PC-3 (cell line): Measurements from ENCODE around the gene PEX11B. TPM values are rescaled to one million over a fixed set of nuclear protein-coding genes. Genes with fewer than 3 reads are reported as not detected.

Source experiments
- ATAC-seq: fragments of 200-7000 bp; cut with Tn5 transposase; 2 replicates; pipeline ENCODE4 v1.9.1; 2020; ENCODE audit warnings: mild to moderate bottlenecking, moderate library complexity
- BruUV-seq: library from RNA; stranded (reverse); fragments of 400-500 nt; replicated peaks from 2 replicates; lab custom pipeline; 2021; lab: Mats Ljungman, UMichigan
- CTCF ChIA-PET: fragments of 300-600 bp; sonication (Branson Sonifier 250); formaldehyde crosslinking; loops from one replicate; lab custom pipeline; 2022; ENCODE audit warnings: antibody characterized with exemption; lab: Charles Lee
- POLR2A ChIA-PET: fragments of 300-600 bp; sonication (Branson Sonifier 250); formaldehyde crosslinking; loops from one replicate; lab custom pipeline; 2022; ENCODE audit warnings: antibody characterized with exemption; ENCODE audit not compliant: unreplicated experiment; lab: Charles Lee
- DNase-seq: peaks from one replicate; pipeline ENCODE4 v3.0.0-alpha.2; 2015
- H2AFZ ChIP-seq: fragments of 300-600 bp; sonication (generic); 2 replicates; pipeline ENCODE4 v1.6.0; 2016; ENCODE audit warnings: antibody characterized with exemption, low read length
- H3F3A ChIP-seq: fragments of 300-600 bp; sonication (generic); one replicate; pipeline ENCODE4 v1.6.0; 2017; ENCODE audit warnings: antibody characterized with exemption, low read length, control low read depth, mild to moderate bottlenecking; ENCODE audit not compliant: unreplicated experiment
- H3K27ac ChIP-seq: fragments of 300-600 bp; sonication (generic); 2 replicates; pipeline ENCODE4 v1.5.1; 2016; ENCODE audit warnings: mild to moderate bottlenecking, low read length
- H3K27me3 ChIP-seq: fragments of 300-600 bp; sonication (generic); 2 replicates; pipeline ENCODE4 v1.6.1; 2016; ENCODE audit warnings: low read length, mixed read lengths
- H3K36me3 ChIP-seq: fragments of 300-600 bp; sonication (generic); 2 replicates; pipeline ENCODE4 v1.6.1; 2016; ENCODE audit warnings: low read depth, mixed run types, low read length, mixed read lengths
- H3K4me1 ChIP-seq: fragments of 300-600 bp; sonication (generic); 2 replicates; pipeline ENCODE4 v1.5.1; 2016; ENCODE audit warnings: low read length; ENCODE audit not compliant: insufficient read depth
- H3K4me2 ChIP-seq: fragments of 300-600 bp; sonication (generic); 2 replicates; pipeline ENCODE4 v1.6.0; 2016; ENCODE audit warnings: low read length
- H3K4me3 ChIP-seq: fragments of 300-600 bp; sonication (generic); 2 replicates; pipeline ENCODE4 v1.5.1; 2016; ENCODE audit warnings: mild to moderate bottlenecking, low read length, mixed read lengths
- H3K79me2 ChIP-seq: fragments of 300-600 bp; sonication (generic); 2 replicates; pipeline ENCODE4 v1.6.1; 2017; ENCODE audit warnings: low read length, mixed read lengths
- H3K9ac ChIP-seq: fragments of 300-600 bp; sonication (generic); 2 replicates; pipeline ENCODE4 v1.6.0; 2016; ENCODE audit warnings: mild to moderate bottlenecking, low read length
- H3K9me2 ChIP-seq: fragments of 300-600 bp; sonication (generic); replicated peaks from 2 replicates; pipeline ENCODE4 v1.6.1; 2016; ENCODE audit warnings: mixed run types, low read length, mixed read lengths
- H3K9me3 ChIP-seq: fragments of 300-600 bp; sonication (generic); 2 replicates; pipeline ENCODE4 v1.6.1; 2016; ENCODE audit warnings: low read length, mixed read lengths
- H4K20me1 ChIP-seq: fragments of 300-600 bp; sonication (generic); 2 replicates; pipeline ENCODE4 v1.6.1; 2016; ENCODE audit warnings: low read length, mixed read lengths
- CTCF ChIP-seq: fragments of 300-600 bp; sonication (generic); conservative IDR thresholded peaks from 2 replicates; pipeline ENCODE4 v1.5.1; 2017; ENCODE audit warnings: antibody characterized with exemption, low read depth, mild to moderate bottlenecking, low read length
- EZH2 ChIP-seq: fragments of 300-600 bp; sonication (generic); IDR thresholded peaks from one replicate; pipeline ENCODE4 v1.6.1; 2017; ENCODE audit warnings: antibody characterized with exemption, mild to moderate bottlenecking, low read length; ENCODE audit not compliant: unreplicated experiment
- EZH2phosphoT487 ChIP-seq: fragments of 300-600 bp; sonication (generic); IDR thresholded peaks from 2 replicates; pipeline ENCODE4 v1.6.1; 2018; ENCODE audit warnings: mild to moderate bottlenecking, antibody characterized with exemption, low read length, borderline replicate concordance
- intact Hi-C: fragments of 100-400 bp; cut with micrococcal nuclease; formaldehyde crosslinking; loops from 2 replicates; pipeline ENCODE4 v1.9.0; 2023
- total RNA-seq: library from RNA; depleted of rRNA; stranded (reverse); fragments of >200 nt; gene quantifications from 2 replicates; pipeline ENCODE4 v1.2.3, GENCODE V29; 2014

PEX11B gene
- total RNA-seq, 1 experiment from 2014 or later: 27.4 TPM

GRCh38 chr1:145947551-145947950 lies 29.0 kb upstream of the PEX11B start:
- Histone ChIP-seq H3K27ac (no peak overlapping the region), H3K9me3 (no peaks in the 10 kb centered on the region), H2AFZ (no peak overlapping the region), H3K4me2 (no peak overlapping the region), H3K4me1 (no peaks in the 10 kb centered on the region), H3K79me2 (no peaks in the 10 kb centered on the region), H4K20me1 (no peaks in the 10 kb centered on the region), H3K9ac (no peak overlapping the region), H3F3A (no peaks in the 10 kb centered on the region), H3K4me3 (no peak overlapping the region), H3K36me3 (no peaks in the 10 kb centered on the region), H3K27me3 (no peaks in the 10 kb centered on the region), H3K9me2 (no peaks in the 10 kb centered on the region)
- CTCF ChIA-PET: no interaction called here
- TF ChIP-seq EZH2: no peak
- no peak for TF ChIP-seq CTCF
- TF ChIP-seq EZH2phosphoT487: no peak
- no TSS peak for BruUV-seq
- intact Hi-C loops: no loop called here
- POLR2A ChIA-PET: no interaction called here
- ATAC-seq: no peak
- no peak for DNase-seq

GRCh38 chr1:145946477-145946986 lies 28.0 kb upstream of the PEX11B start:
- Histone ChIP-seq H3K9ac (no peak overlapping the region), H3K79me2 (no peaks in the 10 kb centered on the region), H3K4me1 (no peaks in the 10 kb centered on the region), H3K36me3 (no peaks in the 10 kb centered on the region), H3K27me3 (no peaks in the 10 kb centered on the region), H3K4me2 (no peak overlapping the region), H3K27ac (no peak overlapping the region), H3K9me3 (no peaks in the 10 kb centered on the region), H3K4me3 (no peak overlapping the region), H3K9me2 (no peaks in the 10 kb centered on the region), H4K20me1 (no peaks in the 10 kb centered on the region), H2AFZ (no peak overlapping the region), H3F3A (no peaks in the 10 kb centered on the region)
- intact Hi-C loops: no loop called here
- ATAC-seq (no peak), DNase-seq (no peak)
- POLR2A ChIA-PET: no interaction called here
- no TSS peak for BruUV-seq
- CTCF ChIA-PET: no interaction called here
- no peak for TF ChIP-seq EZH2
- no peak for TF ChIP-seq EZH2phosphoT487
- no peak for TF ChIP-seq CTCF

GRCh38 chr1:145944532-145944931 lies 26.0 kb upstream of the PEX11B start:
- H3K9me3 ChIP-seq: no peaks in the 10 kb centered on the region
- H3K4me1 ChIP-seq: no peaks in the 10 kb centered on the region
- ChIA-PET CTCF (no interaction called here), POLR2A (no interaction called here)
- DNase-seq: no peak
- ATAC-seq: no peak
- no peaks in the 10 kb centered on the region for H3F3A ChIP-seq
- H2AFZ ChIP-seq: no peak overlapping the region
- intact Hi-C loops: no loop called here
- H3K27me3 ChIP-seq: no peaks in the 10 kb centered on the region
- no peak overlapping the region for H3K27ac ChIP-seq
- no peak overlapping the region for H3K4me2 ChIP-seq
- no peak overlapping the region for H3K4me3 ChIP-seq
- H3K9ac ChIP-seq: no peak overlapping the region
- H3K79me2 ChIP-seq: no peaks in the 10 kb centered on the region
- BruUV-seq: no TSS peak
- H3K36me3 ChIP-seq: no peaks in the 10 kb centered on the region
- no peak for TF ChIP-seq CTCF
- no peaks in the 10 kb centered on the region for H4K20me1 ChIP-seq
- no peaks in the 10 kb centered on the region for H3K9me2 ChIP-seq
